Neuronal stem cell (in vitro differentiated cells): ENCODE data around the gene RALY.
"Not testable (repeated sequence)": the region's sequence is repeated elsewhere in the genome, so short reads cannot be mapped to it uniquely, and the experiment has no call there.

Experiments used
- DNase-seq: peaks from one replicate; pipeline ENCODE4 v3.0.0-alpha.2; 2013; ENCODE audit warnings: low spot score
- H2AFZ ChIP-seq: one replicate; pipeline ENCODE4 v1.6.1; 2013; ENCODE audit warnings: mild to moderate bottlenecking, low read length, inconsistent platforms
- H2AK5ac ChIP-seq: 2 replicates; pipeline ENCODE4 v1.6.1; 2013; ENCODE audit warnings: low read depth, mild to moderate bottlenecking, inconsistent platforms, low read length, moderate library complexity, mixed read lengths
- H2BK120ac ChIP-seq: 2 replicates; pipeline ENCODE4 v1.6.1; 2013; ENCODE audit warnings: low read depth, mild to moderate bottlenecking, inconsistent platforms, low read length, moderate library complexity, mixed read lengths
- H2BK12ac ChIP-seq: one replicate; pipeline ENCODE4 v1.6.1; 2013; ENCODE audit warnings: low read length, inconsistent platforms
- H2BK15ac ChIP-seq: 2 replicates; pipeline ENCODE4 v1.6.1; 2013; ENCODE audit warnings: mild to moderate bottlenecking, low read length, inconsistent platforms, mixed read lengths
- H2BK5ac ChIP-seq: one replicate; pipeline ENCODE4 v1.6.1; 2013; ENCODE audit warnings: inconsistent platforms, mild to moderate bottlenecking, low read length, moderate library complexity
- H3K14ac ChIP-seq: one replicate; pipeline ENCODE4 v1.6.1; 2013; ENCODE audit warnings: low read length, inconsistent platforms
- H3K18ac ChIP-seq: 2 replicates; pipeline ENCODE4 v1.6.1; 2013; ENCODE audit warnings: low read length, inconsistent platforms
- H3K23ac ChIP-seq: 2 replicates; pipeline ENCODE4 v1.6.1; 2013; ENCODE audit warnings: low read depth, mild to moderate bottlenecking, mixed read lengths, low read length, inconsistent platforms; ENCODE audit not compliant: poor library complexity
- H3K27ac ChIP-seq: replicated peaks from 3 replicates; pipeline ENCODE4 v1.5.1; 2013; ENCODE audit warnings: low read length, inconsistent platforms
- H3K27me3 ChIP-seq, 3 experiments: 2 replicates each; pipeline ENCODE4 v1.6.1; 2013; ENCODE audit warnings: low read length in 3 of 3, mild to moderate bottlenecking in 2 of 3, inconsistent platforms in 1 of 3, low read depth in 1 of 3, mixed read lengths in 1 of 3, moderate library complexity in 1 of 3; ENCODE audit not compliant: control insufficient read depth in 3 of 3, insufficient read depth in 3 of 3
- H3K36me3 ChIP-seq, 2 donors: replicated peaks in 1 of 2; 2 replicates each; pipeline ENCODE4 v1.6.1; 2013; ENCODE audit warnings: low read length in 2 of 2; ENCODE audit not compliant: control insufficient read depth in 2 of 2, insufficient read depth in 2 of 2
- H3K4ac ChIP-seq: 2 replicates; pipeline ENCODE4 v1.6.1; 2013; ENCODE audit warnings: inconsistent platforms, mild to moderate bottlenecking, low read length, moderate library complexity
- H3K4me1 ChIP-seq, 2 donors: 1 replicate in 1 of 2; 2 replicates in 1 of 2; pipeline ENCODE4 v1.6.1; 2013; ENCODE audit warnings: low read length in 2 of 2, low read depth in 1 of 2; ENCODE audit not compliant: control insufficient read depth in 2 of 2, insufficient read depth in 1 of 2
- H3K4me2 ChIP-seq: one replicate; pipeline ENCODE4 v1.6.1; 2013; ENCODE audit warnings: mild to moderate bottlenecking, low read length, inconsistent platforms; ENCODE audit not compliant: insufficient read depth, poor library complexity, severe bottlenecking
- H3K4me3 ChIP-seq, 2 donors: 2 replicates each; pipeline ENCODE4 v1.5.1; 2013; ENCODE audit warnings: low read length in 2 of 2, mild to moderate bottlenecking in 2 of 2, inconsistent platforms in 1 of 2, moderate library complexity in 1 of 2
- H3K79me1 ChIP-seq: one replicate; pipeline ENCODE4 v1.6.1; 2013; ENCODE audit warnings: low read depth, mild to moderate bottlenecking, inconsistent platforms, low read length, moderate library complexity
- H3K9ac ChIP-seq: one replicate; pipeline ENCODE4 v1.6.1; 2013; ENCODE audit warnings: mild to moderate bottlenecking, low read depth, low read length, inconsistent platforms; ENCODE audit not compliant: poor library complexity
- H3K9me3 ChIP-seq, 2 donors: replicated peaks in 1 of 2; 2 replicates each; pipeline versions ENCODE3 to v1.6.1; 2013; ENCODE audit warnings: low read length in 2 of 2, mild to moderate bottlenecking in 2 of 2, inconsistent platforms in 1 of 2, low read depth in 1 of 2, mixed read lengths in 1 of 2, moderate library complexity in 1 of 2; ENCODE audit not compliant: control insufficient read depth in 2 of 2, insufficient read depth in 1 of 2
- H4K8ac ChIP-seq: one replicate; pipeline ENCODE4 v1.6.1; 2013; ENCODE audit warnings: low read depth, mild to moderate bottlenecking, inconsistent platforms, low read length, moderate library complexity
- H4K91ac ChIP-seq: one replicate; pipeline ENCODE4 v1.6.1; 2013; ENCODE audit warnings: low read length, low read depth, mild to moderate bottlenecking, inconsistent platforms; ENCODE audit not compliant: poor library complexity
- WGBS, 2 donors: extraction: QIAGEN DNeasy Blood & Tissue Kit; methylation state at CpG; one replicate each; pipeline ENCODE4 v1.1.7; 2013; ENCODE audit warnings: missing lambda C conversion rate in 2 of 2, mixed read lengths in 1 of 2; ENCODE audit not compliant: insufficient read length in 2 of 2, insufficient replicate concordance in 1 of 2; ENCODE audit errors: extremely low coverage in 2 of 2; 5-methylcytosine and 5-hydroxymethylcytosine counted together

Gene RALY

DNA sequence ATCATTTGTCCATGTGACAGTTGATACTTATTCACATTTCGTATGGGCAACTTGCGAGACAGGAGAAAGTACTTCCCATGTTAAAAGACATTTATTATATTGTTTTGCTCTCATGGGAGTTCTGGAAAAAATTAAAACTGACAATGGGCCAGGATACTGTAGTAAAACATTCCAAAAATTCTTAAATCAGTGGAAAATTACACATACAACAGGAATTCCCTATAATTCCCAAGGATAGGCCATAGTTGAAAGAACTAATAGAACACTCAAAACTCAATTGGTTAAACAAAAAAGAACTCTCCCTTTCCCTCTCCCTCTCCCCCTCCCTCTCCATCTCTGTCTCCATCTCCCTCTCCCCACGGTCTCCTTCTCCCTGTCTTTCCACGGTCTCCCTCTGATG lies 137.8 kb downstream of the RALY start:
- no peak overlapping the region for H3K23ac ChIP-seq
- DNase-seq = no peak
- no peak overlapping the region for H4K91ac ChIP-seq
- no peak overlapping the region for H2AFZ ChIP-seq
- no peak overlapping the region for H2BK12ac ChIP-seq
- no peak overlapping the region for H3K27ac ChIP-seq
- H3K79me1 ChIP-seq = no peaks in the 10 kb centered on the region
- no peak overlapping the region for H4K8ac ChIP-seq
- no peaks in the 10 kb centered on the region for H3K9me3 ChIP-seq
- no peak overlapping the region for H3K4me2 ChIP-seq
- no peak overlapping the region for H2AK5ac ChIP-seq
- no peaks in the 10 kb centered on the region for H3K4me1 ChIP-seq
- no peak overlapping the region for H2BK5ac ChIP-seq
- H3K36me3 ChIP-seq = no peaks in the 10 kb centered on the region
- H2BK15ac ChIP-seq = no peak overlapping the region
- no peak overlapping the region for H2BK120ac ChIP-seq
- no peak overlapping the region for H3K18ac ChIP-seq
- no peak overlapping the region for H3K4me3 ChIP-seq
- H3K4ac ChIP-seq = no peak overlapping the region
- no peaks in the 10 kb centered on the region for H3K27me3 ChIP-seq
- H3K9ac ChIP-seq = no peak overlapping the region
- no peak overlapping the region for H3K14ac ChIP-seq
- WGBS, 2 donors = no CpG with 5 or more reads among the region's 4 CpGs

DNA sequence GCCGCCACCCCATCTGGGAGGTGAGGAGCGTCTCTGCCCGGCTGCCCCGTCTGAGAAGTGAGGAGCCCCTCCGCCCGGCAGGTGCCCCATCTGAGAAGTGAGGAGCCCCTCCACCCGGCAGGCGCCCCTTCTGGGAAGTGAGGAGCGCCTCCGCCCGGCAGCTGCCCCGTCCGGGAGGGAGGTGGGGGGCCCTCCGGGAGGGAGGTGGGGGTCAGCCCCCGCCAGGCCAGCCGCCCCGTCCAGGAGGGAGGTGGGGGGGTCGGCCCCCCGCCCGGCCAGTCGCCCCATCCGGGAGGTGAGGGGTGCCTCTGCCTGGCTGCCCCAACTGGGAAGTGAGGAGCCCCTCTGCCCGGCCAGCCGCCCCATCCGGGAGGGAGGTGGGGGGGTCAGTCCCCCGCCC lies 138.8 kb downstream of the RALY start:
- not testable (repeated sequence) for H2BK5ac ChIP-seq, H2BK15ac ChIP-seq

DNA sequence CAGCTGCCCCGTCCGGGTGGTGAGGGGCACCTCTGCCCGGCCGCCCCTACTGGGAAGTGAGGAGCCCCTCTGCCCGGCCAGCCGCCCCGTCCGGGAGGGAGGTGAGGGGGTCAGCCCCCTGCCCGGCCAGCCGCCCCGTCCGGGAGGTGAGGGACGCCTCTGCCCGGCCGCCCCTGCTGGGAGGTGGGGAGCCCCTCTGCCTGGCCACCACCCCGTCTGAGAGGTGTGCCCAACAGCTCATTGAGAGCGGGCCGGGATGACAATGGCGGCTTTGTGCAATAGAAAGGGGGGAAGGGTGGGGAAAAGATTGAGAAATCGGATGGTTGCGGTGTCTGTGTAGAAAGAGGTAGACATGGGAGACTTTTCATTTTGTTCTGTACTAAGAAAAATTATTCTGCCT lies 139.2 kb downstream of the RALY start:
- not testable (repeated sequence) for H2BK15ac ChIP-seq, H3K14ac ChIP-seq, H2BK12ac ChIP-seq, H3K4me3 ChIP-seq, H3K4ac ChIP-seq, H3K27ac ChIP-seq, H3K79me1 ChIP-seq, H4K91ac ChIP-seq, H3K23ac ChIP-seq, H3K36me3 ChIP-seq, H2BK120ac ChIP-seq, H3K18ac ChIP-seq, H4K8ac ChIP-seq, H2AFZ ChIP-seq, H3K9me3 ChIP-seq, H3K4me2 ChIP-seq, H3K4me1 ChIP-seq, H2BK5ac ChIP-seq, H2AK5ac ChIP-seq, H3K9ac ChIP-seq, H3K27me3 ChIP-seq, DNase-seq
- WGBS, 2 donors = no CpG with 5 or more reads among the region's 21 CpGs

More for the DNA sequence above, 138.8 kb downstream of the RALY start:
- no CpG with 5 or more reads among the region's 26 CpGs for WGBS, 2 donors
- DNase-seq, H2AFZ ChIP-seq, H4K8ac ChIP-seq, H3K79me1 ChIP-seq, H3K4ac ChIP-seq, H3K18ac ChIP-seq, H2BK120ac ChIP-seq, H3K27ac ChIP-seq, H3K9ac ChIP-seq, H3K4me1 ChIP-seq, H2BK12ac ChIP-seq, H3K36me3 ChIP-seq, H3K14ac ChIP-seq, H4K91ac ChIP-seq, H3K27me3 ChIP-seq, H3K9me3 ChIP-seq, H3K4me3 ChIP-seq, H3K4me2 ChIP-seq, H3K23ac ChIP-seq, H2AK5ac ChIP-seq: not testable (repeated sequence)

DNA sequence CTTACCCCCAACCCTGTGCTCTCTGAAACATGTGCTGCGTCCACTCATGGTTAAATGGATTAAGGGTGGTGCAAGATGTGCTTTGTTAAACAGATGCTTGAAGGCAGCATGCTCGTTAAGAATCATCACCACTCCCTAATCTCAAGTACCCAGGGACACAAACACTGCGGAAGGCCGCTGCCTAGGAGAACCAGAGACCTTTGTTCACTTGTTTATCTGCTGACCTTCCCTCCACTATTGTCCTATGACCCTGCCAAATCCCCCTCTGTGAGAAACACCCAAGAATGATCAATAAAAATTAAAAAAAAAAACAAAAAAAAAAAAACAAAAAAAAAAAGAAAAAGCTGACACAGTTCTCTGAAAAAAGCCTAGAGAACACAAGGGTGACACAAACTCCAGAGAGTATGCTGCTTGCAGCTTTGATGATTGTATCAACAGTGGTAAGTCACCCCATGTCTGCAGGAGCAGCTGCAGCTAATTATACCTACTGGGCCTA lies 139.7 kb downstream of the RALY start:
- H4K91ac ChIP-seq, H2BK5ac ChIP-seq, H2BK120ac ChIP-seq, H3K4me2 ChIP-seq, H3K36me3 ChIP-seq, H4K8ac ChIP-seq, H3K14ac ChIP-seq, H3K4me3 ChIP-seq, H3K18ac ChIP-seq, H3K4ac ChIP-seq, H3K23ac ChIP-seq, H2BK12ac ChIP-seq, H3K9me3 ChIP-seq, H3K27ac ChIP-seq, H2AFZ ChIP-seq, H2AK5ac ChIP-seq, H3K27me3 ChIP-seq, H3K4me1 ChIP-seq, DNase-seq, H2BK15ac ChIP-seq, H3K9ac ChIP-seq, H3K79me1 ChIP-seq: not testable (repeated sequence)
- WGBS, 2 donors = no CpG with 5 or more reads among the region's 4 CpGs
